HTERT RPE-1 (cell line): Measurements from ENCODE around the gene MTHFD1L.
"Not testable (repeated sequence)": the region's sequence is repeated elsewhere in the genome, so short reads cannot be mapped to it uniquely, and the experiment has no call there.

Experiments
- in situ Hi-C: fragments of 300-500 bp; cut with MboI; formaldehyde crosslinking; loops from 4 replicates; pipeline ENCODE4 v1.14.3; 2020; ENCODE audit warnings: low sequenced_read_pairs

The MTHFD1L gene

DNA sequence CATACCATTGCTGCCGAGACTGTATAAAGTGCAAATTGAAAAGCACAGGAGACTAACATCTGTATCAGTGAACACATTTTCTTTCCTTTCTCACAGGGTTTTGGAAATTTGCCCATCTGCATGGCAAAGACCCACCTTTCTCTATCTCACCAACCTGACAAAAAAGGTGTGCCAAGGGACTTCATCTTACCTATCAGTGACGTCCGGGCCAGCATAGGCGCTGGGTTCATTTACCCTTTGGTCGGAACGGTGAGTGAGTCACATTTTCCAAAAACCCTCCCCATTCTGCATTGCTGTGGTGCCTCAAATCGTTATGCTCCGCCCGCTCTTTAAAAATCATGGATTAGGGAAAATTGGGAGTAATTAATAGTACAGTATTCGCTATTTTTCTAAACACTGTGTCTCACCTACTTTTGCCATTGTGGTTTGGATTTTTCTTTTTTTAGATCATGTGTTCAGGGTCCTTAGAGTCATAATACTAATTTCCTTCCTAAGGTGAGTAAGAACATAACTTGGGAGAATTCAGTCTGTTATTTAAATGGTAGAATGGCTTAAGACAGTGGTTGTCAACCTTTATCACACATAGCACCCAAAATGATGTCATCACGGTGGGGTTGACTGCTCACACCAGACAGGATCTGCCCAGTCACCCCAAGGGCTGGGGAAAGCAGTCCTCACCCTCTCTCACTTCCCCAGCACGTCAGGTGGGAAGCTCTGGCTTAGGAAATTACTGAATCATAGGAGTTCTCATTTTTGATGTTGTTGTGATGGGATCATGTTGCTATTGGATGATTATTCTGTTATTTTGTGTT lies 171.6 kb downstream of the MTHFD1L start:
- in situ Hi-C loops: no loop called here

DNA sequence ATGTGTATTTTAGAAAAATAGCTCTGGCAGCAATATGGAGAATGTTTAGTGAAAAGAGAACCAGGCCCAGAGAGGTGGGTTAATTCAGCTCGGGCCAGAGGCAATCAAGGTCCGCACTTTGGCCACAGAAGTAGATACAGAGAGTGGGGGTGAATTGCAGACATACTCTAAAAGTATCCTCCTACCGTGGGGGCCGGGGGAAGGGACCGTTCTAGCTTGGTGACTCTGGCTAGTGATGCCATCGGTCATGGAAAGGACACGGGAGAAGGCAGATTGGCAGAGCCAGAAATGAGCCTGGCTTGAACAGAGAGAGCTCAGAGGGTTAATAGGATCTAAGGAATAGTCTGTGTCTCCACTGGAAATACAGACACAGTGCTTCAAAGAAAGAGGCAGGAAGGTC lies 173.1 kb downstream of the MTHFD1L start:
- in situ Hi-C loops: no loop called here

DNA sequence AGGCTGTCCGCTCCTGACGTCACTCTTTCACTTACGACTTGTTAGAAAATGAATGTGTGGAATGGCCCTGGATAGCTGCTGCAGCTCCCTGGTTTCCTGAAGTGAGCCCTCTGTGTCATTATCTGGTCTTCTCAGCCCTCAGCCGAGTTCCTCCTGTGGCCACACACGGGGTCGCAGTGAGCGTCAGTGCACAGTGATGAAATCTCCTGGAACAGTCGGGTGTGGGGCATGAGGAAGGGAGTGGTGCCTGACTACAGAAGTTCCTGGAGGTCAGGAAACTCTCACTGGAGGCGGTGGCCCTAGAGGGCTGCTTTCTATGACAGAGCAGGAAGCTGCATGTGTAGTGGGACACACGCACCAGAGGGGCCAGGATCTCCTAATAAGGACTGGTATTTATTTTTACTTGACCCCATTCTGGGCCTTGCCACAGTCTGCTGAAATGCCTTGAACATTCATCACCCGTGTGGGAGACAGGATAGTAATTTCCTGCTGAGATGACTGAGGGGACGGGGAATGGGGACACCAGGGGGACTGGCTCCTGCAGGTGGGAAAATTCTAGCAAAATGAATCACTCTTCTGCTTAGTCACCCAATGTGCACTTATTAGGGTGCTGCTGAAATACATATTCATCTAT lies 175.5 kb downstream of the MTHFD1L start:
- in situ Hi-C loops: not testable (repeated sequence)

DNA sequence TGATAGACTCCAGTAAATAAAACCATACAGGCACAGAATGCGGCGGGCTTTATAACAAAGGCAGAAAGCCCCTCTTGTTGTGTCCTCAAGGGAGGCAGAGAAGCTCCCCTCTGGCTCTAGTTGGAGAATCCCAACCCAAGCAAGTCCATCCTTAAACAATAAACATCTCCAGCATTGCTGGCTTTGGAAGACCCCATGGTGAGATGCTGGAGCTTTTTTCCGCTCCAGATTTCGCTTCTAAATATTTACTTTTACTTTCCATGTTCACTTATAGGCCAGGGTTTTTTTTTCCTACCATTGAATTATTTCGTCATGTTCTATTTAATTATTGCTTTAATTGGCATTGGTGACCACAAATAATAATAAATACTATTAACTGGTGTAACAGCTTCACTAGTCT lies 176.2 kb downstream of the MTHFD1L start:
- in situ Hi-C loops: no loop called here

DNA sequence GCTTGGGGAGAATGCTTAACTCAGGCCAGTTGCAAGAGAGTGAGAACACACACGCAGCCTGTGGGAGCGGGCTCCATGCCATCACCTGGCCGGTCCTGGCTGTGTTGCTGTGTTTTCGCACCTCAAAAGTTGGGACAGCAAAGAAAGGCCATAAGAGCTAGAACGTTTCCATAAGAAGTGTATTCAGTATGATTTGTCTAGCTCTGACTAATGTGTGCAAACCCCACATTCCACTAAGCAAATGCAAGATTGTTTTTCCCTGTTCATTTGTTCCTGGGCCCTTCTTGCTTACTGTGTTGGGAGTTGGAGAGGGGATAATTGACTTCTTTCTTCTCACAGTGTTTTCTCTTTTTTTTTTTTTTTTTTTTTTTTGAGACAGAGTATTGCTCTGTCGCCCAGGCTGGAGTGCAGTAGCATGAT lies 177.4 kb downstream of the MTHFD1L start:
- in situ Hi-C loops: not testable (repeated sequence)

DNA sequence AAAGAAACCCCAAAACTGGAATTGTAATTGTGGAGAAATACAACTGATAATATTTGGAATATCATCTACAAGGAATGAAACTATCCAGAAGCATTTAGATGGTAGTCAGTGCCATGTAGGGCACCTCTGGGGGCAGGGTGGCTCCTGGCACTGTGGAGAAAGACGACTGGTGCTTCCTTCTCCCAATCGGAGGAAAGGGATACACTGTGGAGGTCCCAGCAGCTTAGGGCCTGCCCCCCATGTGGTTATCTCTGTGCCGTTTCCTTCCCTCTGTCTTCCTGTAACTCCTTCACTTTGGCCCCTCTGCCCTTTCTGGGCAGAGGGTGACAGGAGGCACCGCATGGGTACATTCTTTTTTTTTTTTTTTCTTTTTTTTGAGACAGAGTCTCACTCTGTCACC lies 178.4 kb downstream of the MTHFD1L start:
- in situ Hi-C loops: no loop called here

DNA sequence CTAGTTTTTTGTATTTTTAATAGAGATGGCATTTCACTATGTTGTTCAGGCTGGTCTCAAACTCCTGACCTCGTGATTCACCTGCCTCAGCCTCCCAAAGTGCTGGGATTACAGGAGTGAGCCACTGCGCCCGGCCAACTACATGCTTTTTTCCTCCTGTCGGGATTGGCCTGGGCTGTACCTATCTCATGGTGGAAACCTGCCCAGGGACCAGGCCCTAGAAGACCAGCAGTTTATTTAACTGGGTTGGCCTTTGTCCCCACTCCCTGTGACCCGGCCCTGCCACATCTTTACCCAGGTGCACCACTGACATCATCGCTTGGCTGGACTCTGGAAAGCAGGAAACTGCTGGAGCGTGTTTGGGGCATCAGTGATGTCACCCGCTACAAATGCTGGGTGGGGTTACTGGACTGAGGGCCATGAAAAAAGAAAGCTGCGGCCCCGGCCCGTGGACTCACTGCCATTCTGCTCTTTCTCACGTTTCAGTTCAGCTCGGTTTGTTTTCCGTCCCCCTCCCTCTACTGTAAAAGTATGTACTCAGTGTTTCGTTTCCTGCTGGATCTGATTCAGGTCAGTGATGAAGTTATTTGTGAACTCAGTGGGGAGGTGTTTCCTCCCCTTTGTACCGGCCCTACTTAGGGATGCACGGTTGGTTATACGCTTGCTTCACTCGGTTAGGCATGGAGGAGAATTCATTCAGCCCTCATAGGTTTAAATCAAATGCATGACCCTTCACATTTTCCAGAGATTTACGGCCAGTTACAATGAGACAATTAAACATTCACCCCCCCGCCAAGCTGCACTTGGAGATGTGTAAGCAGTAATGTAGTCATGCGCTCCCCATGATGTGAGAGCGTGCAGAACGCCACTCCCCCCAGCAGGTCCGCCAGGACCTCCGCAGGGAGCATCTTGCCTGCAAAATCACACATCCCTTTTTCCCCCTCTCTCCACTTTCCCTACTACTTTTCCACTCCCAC lies 179.3 kb downstream of the MTHFD1L start:
- in situ Hi-C loops: no loop called here

DNA sequence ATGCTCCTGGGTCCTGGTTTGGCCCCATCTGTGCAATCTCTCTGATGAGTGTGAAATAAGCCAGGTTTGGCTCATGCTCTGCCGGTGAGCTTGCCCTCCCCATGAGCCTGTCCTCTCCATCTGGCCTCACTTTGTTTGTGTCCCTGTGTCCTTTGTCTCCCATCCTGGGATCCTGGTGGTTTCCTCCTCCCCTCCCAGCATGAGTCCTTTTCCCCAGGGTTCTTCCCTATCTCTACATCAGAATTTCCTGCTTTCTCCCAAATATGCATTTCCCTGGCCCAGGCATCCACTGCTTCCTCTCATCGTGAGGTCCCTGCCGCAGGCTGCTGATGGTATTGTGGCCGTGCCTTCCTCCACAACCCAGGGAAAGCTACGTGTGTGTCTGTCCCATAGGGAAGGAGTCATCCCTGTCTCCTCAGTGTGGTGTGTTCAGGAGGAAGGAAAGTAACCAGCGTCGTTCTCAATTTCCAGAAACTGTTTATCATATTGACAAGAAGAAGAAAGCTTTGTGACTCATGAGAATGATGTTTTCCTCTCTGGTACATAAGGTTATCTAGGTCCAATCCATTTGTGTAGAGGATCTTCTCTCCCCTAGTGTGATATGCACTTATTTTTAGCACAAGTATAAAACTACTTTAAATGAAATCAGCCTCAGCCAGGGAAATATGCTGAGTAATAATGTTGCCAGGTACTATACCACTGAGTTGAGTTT lies 180.2 kb downstream of the MTHFD1L start:
- in situ Hi-C loops: not testable (repeated sequence)

DNA sequence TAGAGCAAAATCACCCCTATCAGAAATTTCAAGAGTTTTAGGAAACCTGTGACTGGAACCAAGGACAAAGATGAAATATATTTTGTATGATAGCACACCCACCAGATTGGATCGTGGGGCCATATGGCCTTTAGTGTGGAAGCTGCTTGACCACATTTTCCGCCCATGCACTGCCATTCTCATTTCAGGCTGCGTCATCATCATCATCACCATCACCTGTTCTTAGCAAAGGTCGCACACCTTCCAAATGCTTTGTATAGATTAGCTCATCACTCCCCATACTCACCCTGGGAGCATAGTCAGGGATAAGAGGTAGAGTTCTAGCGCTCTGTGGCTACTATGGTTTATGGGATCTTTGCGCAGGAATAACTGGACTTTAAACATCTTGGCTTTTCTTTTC lies 185.7 kb downstream of the MTHFD1L start:
- in situ Hi-C loops: no loop called here

DNA sequence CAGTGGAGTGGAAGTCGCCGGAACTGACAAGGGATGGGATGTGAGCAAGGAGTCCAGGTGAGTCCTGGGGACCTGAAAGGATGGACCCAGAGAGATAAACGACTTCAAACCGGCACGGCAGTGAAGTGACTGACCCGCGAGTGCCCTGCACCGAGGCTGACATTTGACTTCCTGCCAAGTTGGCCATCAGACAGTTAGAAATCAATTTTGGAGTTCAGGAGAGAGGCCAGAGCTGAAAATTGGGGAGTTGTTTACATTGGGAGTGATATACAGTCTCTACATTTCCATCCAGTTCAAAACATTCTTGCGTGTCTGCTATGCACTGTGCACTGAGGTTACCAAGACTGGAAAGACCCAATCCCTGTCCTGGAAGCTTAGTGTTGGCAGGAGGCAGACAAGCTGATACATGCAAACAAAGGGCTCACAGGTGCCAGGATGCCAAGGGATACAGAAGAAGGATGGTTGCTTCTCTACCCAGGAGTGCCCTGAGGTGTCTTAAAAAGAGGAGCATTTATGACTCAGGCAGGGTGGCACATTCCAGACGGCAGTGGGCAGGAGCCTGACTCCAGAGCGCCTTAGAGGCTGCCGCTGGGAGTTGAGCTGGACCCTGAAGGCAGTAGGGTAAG lies 186.6 kb downstream of the MTHFD1L start:
- in situ Hi-C loops: no loop called here

DNA sequence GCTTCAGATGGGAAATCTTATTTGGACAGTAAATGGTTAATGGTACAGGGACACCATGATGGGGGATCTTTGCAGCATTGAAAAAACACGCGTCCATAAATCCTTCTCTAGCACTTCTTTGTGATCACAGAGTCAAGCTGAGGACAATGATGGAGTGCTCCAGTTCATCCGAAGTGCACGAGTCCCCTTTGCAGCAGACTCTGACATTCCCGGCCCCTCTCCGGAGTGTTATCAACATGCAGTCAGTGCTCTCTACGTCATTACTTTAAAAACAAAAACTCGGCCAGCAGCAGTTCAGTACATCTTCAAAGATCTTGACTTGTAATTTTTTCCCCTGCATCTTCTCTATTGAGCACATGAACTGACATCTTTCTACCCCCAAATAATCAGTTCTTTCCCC lies 188.8 kb downstream of the MTHFD1L start:
- in situ Hi-C loops: no loop called here

DNA sequence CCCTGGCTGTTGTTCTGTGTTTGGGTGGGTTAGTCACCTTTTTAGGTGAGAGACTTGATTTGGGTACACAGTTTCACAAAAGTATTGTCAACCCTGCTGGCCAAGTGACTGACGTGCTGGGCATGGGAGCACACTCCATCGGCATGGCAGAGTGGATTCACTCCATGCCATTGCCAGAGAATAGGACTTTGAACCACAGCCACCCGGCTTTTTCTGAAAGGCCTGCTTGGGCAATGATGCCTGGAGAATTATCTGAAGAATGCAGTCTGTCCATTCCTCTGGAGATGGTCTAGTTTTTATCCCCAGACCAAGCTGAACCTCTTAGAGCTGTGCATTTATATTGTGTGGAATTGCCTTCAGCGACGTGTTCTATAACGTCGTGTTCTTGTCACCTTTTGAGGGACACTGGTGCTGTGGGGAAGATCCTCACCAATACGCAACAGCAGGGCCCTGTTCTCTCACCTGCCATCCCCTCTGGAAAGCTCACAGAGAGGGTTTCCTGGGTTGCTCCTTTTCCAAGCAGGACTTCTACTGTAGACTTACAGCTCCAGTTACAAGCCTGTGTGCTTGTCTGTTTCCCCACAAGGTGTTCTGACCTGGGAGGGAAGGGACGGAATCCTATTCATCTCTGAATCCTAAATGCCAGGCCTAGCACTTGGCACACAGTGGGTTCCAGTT lies 190.9 kb downstream of the MTHFD1L start:
- in situ Hi-C loops: no loop called here

DNA sequence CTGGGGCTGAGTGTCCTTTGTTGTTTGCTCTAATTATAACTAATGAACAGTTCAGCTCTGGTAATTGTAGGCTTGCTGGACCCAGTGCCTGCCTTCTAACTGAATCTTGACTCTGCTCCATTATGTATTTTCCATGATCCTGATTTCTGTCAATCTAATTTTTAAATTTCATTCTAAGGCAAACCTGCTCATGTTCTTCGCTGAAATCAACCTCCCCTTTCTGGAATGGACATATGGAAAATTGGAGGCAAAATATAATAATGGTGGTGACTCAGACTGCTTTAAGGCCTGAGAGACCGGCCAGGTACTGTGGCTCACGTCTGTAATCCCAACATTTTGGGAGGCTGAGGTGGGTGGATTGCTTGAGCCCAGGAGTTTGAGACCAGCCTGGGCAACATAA lies 191.6 kb downstream of the MTHFD1L start:
- in situ Hi-C loops: no loop called here

DNA sequence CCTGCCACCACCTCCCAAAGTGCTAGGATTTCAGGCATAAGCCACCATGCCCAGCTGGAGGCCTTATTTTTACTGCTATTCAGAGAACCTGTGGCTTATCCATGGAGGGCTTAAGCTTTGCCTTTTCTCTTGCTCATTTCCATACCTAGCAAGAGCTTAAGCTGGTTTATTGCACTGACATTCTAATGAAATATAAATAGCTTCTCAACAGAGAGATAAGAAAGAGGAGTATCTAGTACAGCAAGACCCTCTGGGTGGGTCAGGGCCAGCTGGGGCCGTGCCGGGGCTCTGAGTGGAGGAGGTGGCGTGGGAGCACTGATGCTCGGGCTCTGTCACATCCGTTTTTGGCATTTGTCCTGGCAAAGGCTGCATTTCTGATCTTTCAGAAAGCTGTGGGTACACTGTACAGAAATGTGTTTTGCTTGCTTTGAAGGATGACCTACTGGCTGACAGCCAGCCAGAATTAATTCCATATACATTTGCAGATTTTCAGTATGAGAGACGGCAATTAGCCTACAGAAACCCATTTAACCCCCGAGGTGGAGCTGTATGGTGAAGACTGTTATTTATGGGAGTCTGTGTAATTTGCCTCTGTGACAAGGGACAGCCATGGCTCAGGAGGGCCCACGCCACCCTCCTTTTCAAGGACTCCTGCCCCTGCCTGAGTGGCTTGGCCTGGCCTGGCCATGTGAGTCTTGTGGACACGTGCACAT lies 192.7 kb downstream of the MTHFD1L start:
- in situ Hi-C loops: no loop called here

DNA sequence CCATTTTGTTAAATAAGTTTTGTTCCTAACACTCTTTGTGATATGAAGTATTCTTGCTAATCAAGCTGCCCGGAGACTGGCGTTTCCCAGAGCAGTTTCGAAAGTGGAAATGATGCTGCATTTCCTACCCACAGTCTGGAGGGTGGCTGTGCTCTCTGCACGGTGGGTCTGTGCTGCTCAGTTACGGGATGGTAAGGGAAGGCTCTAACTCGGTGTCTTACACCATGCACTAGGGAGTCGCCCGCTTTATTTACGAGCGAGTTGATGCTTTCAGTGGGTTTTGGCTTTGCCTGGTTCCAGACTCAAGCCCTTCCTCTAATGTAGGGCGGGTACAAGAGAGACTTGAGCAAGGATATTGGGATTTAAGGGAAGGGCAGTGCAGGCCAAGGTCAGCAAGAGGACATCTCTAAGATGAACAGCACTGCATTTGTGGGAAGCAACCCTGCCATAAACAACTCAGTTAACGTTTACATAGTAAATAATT lies 194.2 kb downstream of the MTHFD1L start:
- in situ Hi-C loops: no loop called here

DNA sequence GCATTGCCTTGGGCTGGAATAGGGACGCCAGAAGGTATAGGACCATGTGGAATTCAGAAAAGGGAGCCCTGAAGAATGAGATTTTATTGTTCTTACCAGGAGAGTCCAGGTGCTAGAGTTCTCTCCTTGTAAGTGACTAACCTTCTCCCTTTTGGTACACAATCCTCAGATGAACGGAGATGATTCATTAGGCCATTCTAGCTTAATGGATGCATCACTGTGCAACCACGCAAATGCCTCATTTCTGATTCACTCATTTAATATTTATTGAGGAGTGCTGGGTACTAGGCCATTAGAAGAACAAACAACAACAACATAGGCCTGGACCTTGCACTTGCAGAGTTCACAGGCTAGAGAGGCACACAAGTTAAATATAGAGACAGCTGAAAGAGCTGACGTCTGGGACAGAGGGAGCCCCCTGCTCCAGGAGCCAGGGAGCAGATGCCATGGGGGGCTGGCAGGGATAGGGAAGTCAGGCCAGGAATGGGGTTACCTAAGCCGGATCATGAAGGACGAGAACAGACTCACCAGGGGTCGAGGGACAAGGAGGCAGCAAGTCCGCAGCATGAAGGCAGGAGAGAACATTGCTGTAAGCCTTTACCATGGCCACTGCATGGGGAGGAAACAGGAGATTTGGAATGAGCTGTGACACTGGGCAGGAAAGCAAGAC lies 194.7 kb downstream of the MTHFD1L start:
- in situ Hi-C loops: no loop called here

DNA sequence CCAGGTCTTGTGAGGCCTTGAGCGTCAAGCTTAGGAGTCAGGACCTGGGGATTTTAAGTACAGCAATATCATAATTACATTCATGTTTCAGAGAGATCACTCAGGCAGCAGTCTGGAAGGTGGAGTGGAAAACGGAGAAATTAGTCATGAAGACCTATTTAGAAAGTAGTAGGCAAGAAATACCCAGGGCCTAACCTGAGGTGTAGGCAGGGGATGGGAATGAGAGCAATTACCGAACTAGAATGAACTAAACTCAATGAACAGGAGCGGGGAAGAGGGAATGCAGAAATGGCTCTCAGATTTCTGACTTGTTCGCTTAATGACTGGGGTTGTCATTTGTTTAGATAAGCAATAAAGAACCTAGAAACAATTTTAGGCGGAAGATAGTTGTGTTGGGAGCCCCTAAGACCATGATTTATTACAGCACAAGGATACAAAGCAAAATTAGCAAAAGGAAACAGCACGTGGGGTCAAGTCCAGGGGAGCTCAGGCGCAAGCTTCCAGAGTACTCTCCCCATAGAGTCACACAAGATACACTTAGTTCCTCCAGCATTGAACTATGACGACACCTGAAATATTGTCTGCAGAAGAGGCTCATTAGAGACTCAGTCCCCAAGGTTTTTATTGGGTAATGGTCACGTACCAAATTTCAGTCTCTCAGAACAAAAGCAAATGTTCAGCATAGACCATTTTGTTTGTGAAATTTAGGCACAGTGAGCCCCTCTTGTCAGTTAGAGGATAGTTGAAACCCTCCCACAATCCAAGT lies 195.4 kb downstream of the MTHFD1L start:
- in situ Hi-C loops: no loop called here

DNA sequence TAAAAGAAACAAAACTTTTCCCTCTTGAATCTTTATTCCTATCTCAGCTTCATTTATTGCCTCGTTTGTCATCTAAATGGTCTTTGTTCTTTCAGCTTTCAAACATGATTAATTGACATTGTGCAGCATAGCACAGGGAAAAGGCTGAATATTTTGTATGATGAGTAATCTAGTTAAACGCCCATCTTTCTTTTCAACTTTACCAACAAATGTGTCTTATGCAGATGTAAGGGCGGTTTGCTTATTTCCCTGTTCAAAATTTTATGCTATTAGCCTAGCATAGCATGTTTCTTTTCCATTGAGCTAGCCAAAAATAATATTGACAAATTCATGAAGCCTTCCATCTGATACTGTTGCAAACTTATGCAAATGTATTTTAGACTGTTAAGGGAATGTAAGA lies 197.8 kb downstream of the MTHFD1L start:
- in situ Hi-C loops: no loop called here
